HG03457 (cell line): ENCODE data around the gene ICAM1.
"Not testable (repeated sequence)": the region's sequence is repeated elsewhere in the genome, so short reads cannot be mapped to it uniquely, and the experiment has no call there.

Experiments used
- ATAC-seq: cut with Tn5 transposase; IDR thresholded peaks from one replicate; pipeline ENCODE4 v1.9.1; 2021; ENCODE audit warnings: moderate number of reproducible peaks; ENCODE audit not compliant: unreplicated experiment

Gene ICAM1

DNA sequence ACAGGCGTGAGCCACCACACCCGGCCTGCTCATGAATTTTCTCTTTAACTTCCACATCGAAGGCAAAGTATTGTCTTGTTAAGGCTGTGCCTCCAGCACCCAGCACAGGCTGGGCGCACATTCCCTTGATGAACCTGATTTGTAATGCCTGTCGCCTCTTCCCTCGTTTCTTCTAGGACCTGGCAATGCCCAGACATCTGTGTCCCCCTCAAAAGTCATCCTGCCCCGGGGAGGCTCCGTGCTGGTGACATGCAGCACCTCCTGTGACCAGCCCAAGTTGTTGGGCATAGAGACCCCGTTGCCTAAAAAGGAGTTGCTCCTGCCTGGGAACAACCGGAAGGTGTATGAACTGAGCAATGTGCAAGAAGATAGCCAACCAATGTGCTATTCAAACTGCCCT is 3.7 kb downstream of the ICAM1 start:
- ATAC-seq: no peak

GRCh38 chr19:10277795-10278589 is 7.1 kb downstream of the ICAM1 start:
- ATAC-seq: no peak

GRCh38 chr19:10278935-10279334 is 8.0 kb downstream of the ICAM1 start:
- no peak for ATAC-seq

GRCh38 chr19:10279737-10280442 is 9.0 kb downstream of the ICAM1 start:
- ATAC-seq: no peak

GRCh38 chr19:10282043-10282442 is 11.1 kb downstream of the ICAM1 start:
- not testable (repeated sequence) for ATAC-seq

DNA sequence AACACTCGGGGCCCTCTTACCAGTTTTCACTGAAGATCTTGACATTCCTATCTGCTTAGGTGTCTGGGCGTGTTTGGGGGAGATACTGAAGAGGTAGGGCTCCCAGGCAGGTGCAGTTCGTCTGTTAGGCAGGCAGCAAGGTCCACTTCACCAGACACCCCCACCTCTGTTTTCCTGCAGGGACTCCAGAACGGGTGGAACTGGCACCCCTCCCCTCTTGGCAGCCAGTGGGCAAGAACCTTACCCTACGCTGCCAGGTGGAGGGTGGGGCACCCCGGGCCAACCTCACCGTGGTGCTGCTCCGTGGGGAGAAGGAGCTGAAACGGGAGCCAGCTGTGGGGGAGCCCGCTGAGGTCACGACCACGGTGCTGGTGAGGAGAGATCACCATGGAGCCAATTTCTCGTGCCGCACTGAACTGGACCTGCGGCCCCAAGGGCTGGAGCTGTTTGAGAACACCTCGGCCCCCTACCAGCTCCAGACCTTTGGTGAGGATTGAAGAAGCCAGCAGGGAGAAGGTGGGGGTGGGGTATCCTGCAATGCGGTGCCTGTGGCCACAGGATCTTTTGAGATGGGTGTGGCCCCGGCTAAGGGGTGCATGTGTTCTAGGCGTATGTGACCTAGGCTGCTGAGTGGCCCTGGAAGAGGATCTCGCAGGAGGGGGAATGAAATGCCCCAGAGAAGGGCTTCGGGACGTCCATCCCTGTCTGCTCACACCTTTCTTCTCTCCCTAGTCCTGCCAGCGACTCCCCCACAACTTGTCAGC is 12.6 kb downstream of the ICAM1 start:
- no peak for ATAC-seq

- ATAC-seq: no peak
These were observed 13.4 kb downstream of the ICAM1 start for GRCh38 chr19:10284065-10284959.

GRCh38 chr19:10284960-10285278 is 14.0 kb downstream of the ICAM1 start:
- ATAC-seq: no peak

DNA sequence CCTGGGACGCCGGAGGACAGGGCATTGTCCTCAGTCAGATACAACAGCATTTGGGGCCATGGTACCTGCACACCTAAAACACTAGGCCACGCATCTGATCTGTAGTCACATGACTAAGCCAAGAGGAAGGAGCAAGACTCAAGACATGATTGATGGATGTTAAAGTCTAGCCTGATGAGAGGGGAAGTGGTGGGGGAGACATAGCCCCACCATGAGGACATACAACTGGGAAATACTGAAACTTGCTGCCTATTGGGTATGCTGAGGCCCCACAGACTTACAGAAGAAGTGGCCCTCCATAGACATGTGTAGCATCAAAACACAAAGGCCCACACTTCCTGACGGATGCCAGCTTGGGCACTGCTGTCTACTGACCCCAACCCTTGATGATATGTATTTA is 14.5 kb downstream of the ICAM1 start:
- no peak for ATAC-seq

DNA sequence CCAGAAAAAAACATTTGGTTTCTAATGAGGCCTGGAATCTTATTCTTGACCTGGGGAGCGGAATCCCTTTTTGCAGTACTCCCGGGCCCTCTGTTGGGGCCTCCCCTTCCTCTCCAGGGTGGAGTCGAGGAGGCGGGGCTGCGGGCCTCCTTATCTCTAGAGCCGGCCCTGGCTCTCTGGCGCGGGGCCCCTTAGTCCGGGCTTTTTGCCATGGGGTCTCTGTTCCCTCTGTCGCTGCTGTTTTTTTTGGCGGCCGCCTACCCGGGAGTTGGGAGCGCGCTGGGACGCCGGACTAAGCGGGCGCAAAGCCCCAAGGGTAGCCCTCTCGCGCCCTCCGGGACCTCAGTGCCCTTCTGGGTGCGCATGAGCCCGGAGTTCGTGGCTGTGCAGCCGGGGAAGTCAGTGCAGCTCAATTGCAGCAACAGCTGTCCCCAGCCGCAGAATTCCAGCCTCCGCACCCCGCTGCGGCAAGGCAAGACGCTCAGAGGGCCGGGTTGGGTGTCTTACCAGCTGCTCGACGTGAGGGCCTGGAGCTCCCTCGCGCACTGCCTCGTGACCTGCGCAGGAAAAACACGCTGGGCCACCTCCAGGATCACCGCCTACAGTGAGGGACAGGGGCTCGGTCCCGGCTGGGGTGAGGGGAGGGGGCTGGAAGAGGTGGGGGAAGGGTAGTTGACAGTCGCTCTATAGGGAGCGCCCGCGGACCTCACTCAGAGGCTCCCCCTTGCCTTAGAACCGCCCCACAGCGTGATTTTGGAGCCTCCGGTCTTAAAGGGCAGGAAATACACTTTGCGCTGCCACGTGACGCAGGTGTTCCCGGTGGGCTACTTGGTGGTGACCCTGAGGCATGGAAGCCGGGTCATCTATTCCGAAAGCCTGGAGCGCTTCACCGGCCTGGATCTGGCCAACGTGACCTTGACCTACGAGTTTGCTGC is 16.1 kb downstream of the ICAM1 start, which contains the start of gene ICAM4:
ICAM4 (plus strand) TSS at position 153 of the 935 bp plus-strand sequence; CDS start at position 211, 58 bp downstream.
- no peak for ATAC-seq

DNA sequence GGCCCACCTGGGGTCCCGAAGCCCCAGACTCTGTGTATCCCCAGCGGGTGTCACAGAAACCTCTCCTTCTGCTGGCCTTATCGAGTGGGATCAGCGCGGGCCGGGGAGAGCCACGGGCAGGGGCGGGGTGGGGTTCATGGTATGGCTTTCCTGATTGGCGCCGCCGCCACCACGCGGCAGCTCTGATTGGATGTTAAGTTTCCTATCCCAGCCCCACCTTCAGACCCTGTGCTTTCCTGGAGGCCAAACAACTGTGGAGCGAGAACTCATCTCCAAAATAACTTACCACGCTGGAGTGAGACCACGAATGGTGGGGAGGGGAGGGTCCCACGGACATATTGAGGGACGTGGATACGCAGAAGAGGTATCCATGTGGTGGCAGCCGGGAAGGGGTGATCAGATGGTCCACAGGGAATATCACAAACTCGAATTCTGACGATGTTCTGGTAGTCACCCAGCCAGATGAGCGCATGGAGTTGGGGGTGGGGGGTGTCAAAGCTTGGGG is 17.8 kb downstream of the ICAM1 start:
- no peak for ATAC-seq

GRCh38 chr19:10289167-10289835 is 18.4 kb downstream of the ICAM1 start:
- no peak for ATAC-seq

DNA sequence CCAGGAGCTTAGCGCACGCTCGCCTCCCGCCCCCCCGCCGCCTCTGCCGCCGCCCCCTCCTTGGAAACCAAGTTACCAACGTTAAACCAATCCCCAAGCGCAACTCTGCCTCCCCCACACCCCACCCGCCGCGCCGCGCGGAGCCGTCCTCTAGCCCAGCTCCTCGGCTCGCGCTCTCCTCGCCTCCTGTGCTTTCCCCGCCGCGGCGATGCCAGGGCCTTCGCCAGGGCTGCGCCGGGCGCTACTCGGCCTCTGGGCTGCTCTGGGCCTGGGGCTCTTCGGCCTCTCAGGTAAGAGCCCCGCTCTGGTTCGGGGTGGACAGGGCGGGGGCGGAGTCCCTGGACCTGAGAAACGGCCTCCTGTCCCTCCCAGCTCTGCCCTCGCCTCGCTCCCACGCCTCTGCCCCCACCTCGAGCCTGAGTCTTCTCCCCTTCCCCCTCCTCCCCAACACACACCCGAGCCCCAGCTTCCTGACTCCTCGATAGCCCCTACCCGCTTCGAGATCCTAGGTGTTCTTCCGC is 19.0 kb downstream of the ICAM1 start, which contains the start of gene ICAM5:
ICAM5 (plus strand) TSS at position 117 of the 521 bp plus-strand sequence; CDS start at position 209, 92 bp downstream.
- ATAC-seq: no peak

DNA sequence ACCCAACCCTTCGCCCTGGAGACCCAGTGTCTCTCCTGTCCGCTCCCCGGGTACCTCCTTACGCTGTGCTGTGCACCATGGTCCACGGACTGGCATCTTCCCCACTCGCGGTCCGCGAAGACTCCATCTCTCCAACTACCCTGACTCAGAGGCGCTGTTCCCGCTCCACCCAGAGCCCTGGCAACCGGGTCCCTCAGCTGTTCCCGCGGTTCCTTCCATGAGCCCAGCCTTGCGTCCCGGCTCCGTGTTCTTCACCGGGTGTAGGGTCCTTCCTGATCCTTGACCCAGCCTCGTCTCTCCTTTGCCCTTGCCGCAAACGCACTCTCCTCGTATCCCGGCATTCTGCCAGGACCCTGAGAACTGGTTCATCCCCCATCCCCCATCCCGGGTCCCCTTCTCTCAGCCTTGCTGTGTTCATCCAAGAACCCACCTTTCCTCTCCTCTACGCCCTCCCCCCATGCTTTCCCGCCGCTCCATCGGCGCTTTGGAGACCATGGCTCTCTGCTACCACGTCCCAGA is 19.5 kb downstream of the ICAM1 start:
- ATAC-seq: no peak

- ATAC-seq: no peak
These were observed 20.1 kb downstream of the ICAM1 start for GRCh38 chr19:10290876-10291553.

- no peak for ATAC-seq
These were observed 20.8 kb downstream of the ICAM1 start for GRCh38 chr19:10291554-10292205.

DNA sequence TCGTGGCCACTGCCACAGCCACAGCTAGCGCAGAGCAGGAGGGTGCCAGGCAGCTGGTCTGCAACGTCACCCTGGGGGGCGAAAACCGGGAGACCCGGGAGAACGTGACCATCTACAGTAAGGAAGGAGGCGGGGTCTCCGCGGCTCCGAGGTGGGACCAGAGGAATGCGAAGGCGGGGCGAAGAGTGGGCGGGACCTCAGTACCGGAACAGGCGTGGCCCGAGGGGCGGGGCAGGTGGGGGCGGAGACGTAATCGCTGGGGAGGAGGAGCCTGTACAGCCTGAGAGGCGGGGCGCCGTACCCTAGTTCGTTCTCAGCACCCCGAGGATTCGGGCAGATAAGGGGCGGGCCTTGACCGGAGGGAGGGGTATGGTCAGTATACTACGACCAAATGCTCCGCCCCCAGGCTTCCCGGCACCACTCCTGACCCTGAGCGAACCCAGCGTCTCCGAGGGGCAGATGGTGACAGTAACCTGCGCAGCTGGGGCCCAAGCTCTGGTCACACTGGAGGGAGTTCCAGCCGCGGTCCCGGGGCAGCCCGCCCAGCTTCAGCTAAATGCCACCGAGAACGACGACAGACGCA is 21.4 kb downstream of the ICAM1 start:
- peak; percentile 34 for ATAC-seq
